ENCODE measurements around the gene GLRX2.

GRCh38 chr1:193108471-193108870, 3.3 kb upstream of the GLRX2 start:
- TF ChIP-seq NFIC (IDR thresholded peaks at IDR 0.05) (no peak), EP300 (IDR thresholded peaks at IDR 0.05; ENCODE audit: borderline replicate concordance) (no peak), TAF1 (IDR thresholded peaks at IDR 0.05; ENCODE audit: low read depth) (no peak), CREB1 (IDR thresholded peaks at IDR 0.05; ENCODE audit: low read depth) (no peak), FOXM1 (IDR thresholded peaks at IDR 0.05; ENCODE audit: borderline replicate concordance, low read depth) (no peak), TCF12 (IDR thresholded peaks at IDR 0.05; ENCODE audit: low read depth) (no peak)

Data from Ishikawa (cell line).